Measurements from ENCODE around the gene ZNF385B. TPM values are rescaled to one million over a fixed set of nuclear protein-coding genes. Genes with fewer than 3 reads are reported as not detected.

Gene ZNF385B
- total RNA-seq, 1 experiment from 2014 or later, result 0.28 TPM

GRCh38 chr2:179538406-179539123 is 322.8 kb downstream of the ZNF385B start:
- no peak for ATAC-seq
- CTCF ChIA-PET, result no interaction called here

GRCh38 chr2:179536185-179536584 is 325.2 kb downstream of the ZNF385B start:
- DNase-seq (ENCODE audit: low read depth, low spot score) (no peak), ATAC-seq (no peak)
- TF ChIP-seq TCF7L2 (IDR thresholded peaks at IDR 0.05; ENCODE audit: low read depth, low read length) (no peak), SIN3A (IDR thresholded peaks at IDR 0.05; ENCODE audit: borderline replicate concordance, insufficient read depth, low read depth, low read length) (no peak), CTCF (IDR thresholded peaks at IDR 0.05) (no peak), REST (IDR thresholded peaks at IDR 0.05; ENCODE audit: insufficient read depth in 1 of 2, low read depth in 2 of 2, low read length in 1 of 2) (no peak), POLR2AphosphoS5 (IDR thresholded peaks at IDR 0.05; ENCODE audit: low read depth, low read length) (no peak)
- Histone ChIP-seq H3K27ac (ENCODE audit: low read length) (no peak overlapping the region), H3K36me3 (ENCODE audit: control insufficient read depth, insufficient read depth, low read length) (no peaks in the 10 kb centered on the region), H3K27me3 (ENCODE audit: control insufficient read depth, insufficient read depth, low read length) (no peaks in the 10 kb centered on the region), H3K4me1 (ENCODE audit: control insufficient read depth, insufficient read depth, low read length) (no peaks in the 10 kb centered on the region), H3K4me3 (ENCODE audit: low read depth in 2 of 2, low read length in 2 of 2) (no peak overlapping the region), H3K9me3 (ENCODE audit: control insufficient read depth, insufficient read depth, low read depth, low read length) (no peaks in the 10 kb centered on the region)
- BruUV-seq (replicated peaks), result no TSS peak
- intact Hi-C loops (cut with micrococcal nuclease; ENCODE audit: unreplicated experiment), result no loop called here
- CTCF ChIA-PET, result no interaction called here
- POLR2A ChIA-PET, result no interaction called here
- in situ Hi-C loops (cut with HindIII; ENCODE audit: low pct_unique_long_range_greater_than_20kb, low sequenced_read_pairs), result no loop called here

More at GRCh38 chr2:179538406-179539123, 322.8 kb downstream of the ZNF385B start:
- POLR2A ChIA-PET, result no interaction called here
- no peaks in the 10 kb centered on the region for H3K27me3 ChIP-seq (ENCODE audit: control insufficient read depth, insufficient read depth, low read length)
- BruUV-seq (replicated peaks), result no TSS peak
- TF ChIP-seq TCF7L2 (IDR thresholded peaks at IDR 0.05; ENCODE audit: low read depth, low read length) (no peak), SIN3A (IDR thresholded peaks at IDR 0.05; ENCODE audit: borderline replicate concordance, insufficient read depth, low read depth, low read length) (no peak), CTCF (IDR thresholded peaks at IDR 0.05) (no peak), REST (IDR thresholded peaks at IDR 0.05; ENCODE audit: insufficient read depth in 1 of 2, low read depth in 2 of 2, low read length in 1 of 2) (no peak), POLR2AphosphoS5 (IDR thresholded peaks at IDR 0.05; ENCODE audit: low read depth, low read length) (no peak)
- DNase-seq (ENCODE audit: low read depth, low spot score), result no peak
- intact Hi-C loops (cut with micrococcal nuclease; ENCODE audit: unreplicated experiment) (no loop called here), in situ Hi-C loops (cut with HindIII; ENCODE audit: low pct_unique_long_range_greater_than_20kb, low sequenced_read_pairs) (no loop called here)
- no peaks in the 10 kb centered on the region for H3K4me1 ChIP-seq (ENCODE audit: control insufficient read depth, insufficient read depth, low read length)
- no peaks in the 10 kb centered on the region for H3K9me3 ChIP-seq (ENCODE audit: control insufficient read depth, insufficient read depth, low read depth, low read length)
- H3K27ac ChIP-seq (ENCODE audit: low read length), result no peak overlapping the region
- no peak overlapping the region for H3K4me3 ChIP-seq (ENCODE audit: low read depth in 2 of 2, low read length in 2 of 2)
- H3K36me3 ChIP-seq (ENCODE audit: control insufficient read depth, insufficient read depth, low read length), result no peaks in the 10 kb centered on the region

Data from Panc1 (cell line).